GM23338 (cell line): Measurements from ENCODE around the gene AFM.

Source experiments
- ETS1 ChIP-seq: IDR thresholded peaks from 2 replicates; pipeline ENCODE4 v1.6.1; 2016; ENCODE audit warnings: antibody characterized with exemption
- EZH2 ChIP-seq: fragments of 200-600 bp; sonication (generic); IDR thresholded peaks from one replicate; pipeline ENCODE4 v1.8.0; 2017; ENCODE audit warnings: antibody characterized with exemption, mild to moderate bottlenecking, low read depth; ENCODE audit not compliant: unreplicated experiment
- EZH2phosphoT487 ChIP-seq: fragments of 200-600 bp; sonication (generic); IDR thresholded peaks from one replicate; pipeline ENCODE4 v1.8.1; 2018; ENCODE audit warnings: antibody characterized with exemption; ENCODE audit not compliant: unreplicated experiment
- POLR2AphosphoS5 ChIP-seq: IDR thresholded peaks from 2 replicates; pipeline ENCODE4 v1.6.1; 2016; ENCODE audit warnings: antibody characterized with exemption, low read depth
- REST ChIP-seq: IDR thresholded peaks from one replicate; pipeline ENCODE4 v1.6.1; 2018; ENCODE audit warnings: antibody characterized with exemption; ENCODE audit not compliant: unreplicated experiment
- STAT1 ChIP-seq: IDR thresholded peaks from one replicate; pipeline ENCODE4 v1.6.1; 2016; ENCODE audit warnings: antibody characterized with exemption; ENCODE audit not compliant: unreplicated experiment
- ZNF114 ChIP-seq: fragments of 250-450 bp; sonication (Bioruptor Pico); IDR thresholded peaks from 2 replicates; pipeline ENCODE4 v1.5.0; 2020; ENCODE audit warnings: mild to moderate bottlenecking, moderate library complexity
- TF ChIP-seq, protein P1 (sequence below), 2 experiments: fragments of 200-600 bp in 1 of 2; sonication (generic) in 1 of 2; conservative IDR thresholded peaks; 2 replicates each; pipeline versions ENCODE4 v1.5.1 to v1.6.1; 2016 to 2017; ENCODE audit warnings: antibody characterized with exemption in 2 of 2, low read depth in 2 of 2, mild to moderate bottlenecking in 2 of 2, moderate library complexity in 1 of 2

- TF ChIP-seq, protein P1, sequence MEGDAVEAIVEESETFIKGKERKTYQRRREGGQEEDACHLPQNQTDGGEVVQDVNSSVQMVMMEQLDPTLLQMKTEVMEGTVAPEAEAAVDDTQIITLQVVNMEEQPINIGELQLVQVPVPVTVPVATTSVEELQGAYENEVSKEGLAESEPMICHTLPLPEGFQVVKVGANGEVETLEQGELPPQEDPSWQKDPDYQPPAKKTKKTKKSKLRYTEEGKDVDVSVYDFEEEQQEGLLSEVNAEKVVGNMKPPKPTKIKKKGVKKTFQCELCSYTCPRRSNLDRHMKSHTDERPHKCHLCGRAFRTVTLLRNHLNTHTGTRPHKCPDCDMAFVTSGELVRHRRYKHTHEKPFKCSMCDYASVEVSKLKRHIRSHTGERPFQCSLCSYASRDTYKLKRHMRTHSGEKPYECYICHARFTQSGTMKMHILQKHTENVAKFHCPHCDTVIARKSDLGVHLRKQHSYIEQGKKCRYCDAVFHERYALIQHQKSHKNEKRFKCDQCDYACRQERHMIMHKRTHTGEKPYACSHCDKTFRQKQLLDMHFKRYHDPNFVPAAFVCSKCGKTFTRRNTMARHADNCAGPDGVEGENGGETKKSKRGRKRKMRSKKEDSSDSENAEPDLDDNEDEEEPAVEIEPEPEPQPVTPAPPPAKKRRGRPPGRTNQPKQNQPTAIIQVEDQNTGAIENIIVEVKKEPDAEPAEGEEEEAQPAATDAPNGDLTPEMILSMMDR (conservative IDR thresholded peaks at IDR 0.05; ENCODE audit: low read depth in 2 of 2): no peak
- TF ChIP-seq POLR2AphosphoS5 (no peak), REST (no peak), ETS1 (no peak), EZH2 (no peak), EZH2phosphoT487 (no peak), STAT1 (no peak), ZNF114 (CRISPR knock-in tag) (no peak)
Observed at GRCh38 chr4:73438048-73438447, 43.5 kb upstream of the AFM start.
